KMS-11 (cell line): Measurements from ENCODE around the gene CCDC9.

Source experiments
- H2AFZ ChIP-seq: fragments of 200-600 bp; sonication (generic); 2 replicates; pipeline ENCODE4 v1.6.1; 2016; ENCODE audit warnings: antibody characterized with exemption, mixed run types, low read depth
- H3K27ac ChIP-seq: fragments of 200-600 bp; sonication (generic); 2 replicates; pipeline ENCODE4 v1.6.1; 2016; ENCODE audit warnings: mild to moderate bottlenecking, mixed run types
- H3K27me3 ChIP-seq: fragments of 200-600 bp; sonication (generic); 2 replicates; pipeline ENCODE4 v1.6.1; 2017; ENCODE audit warnings: mild to moderate bottlenecking, low read depth, mixed run types, moderate library complexity; ENCODE audit not compliant: insufficient read depth
- H3K36me3 ChIP-seq: fragments of 200-600 bp; sonication (generic); 2 replicates; pipeline ENCODE4 v1.6.1; 2017; ENCODE audit warnings: mild to moderate bottlenecking, mixed run types; ENCODE audit not compliant: insufficient read depth
- H3K4me1 ChIP-seq: fragments of 200-600 bp; sonication (generic); 2 replicates; pipeline ENCODE4 v1.6.1; 2016; ENCODE audit warnings: mild to moderate bottlenecking, low read depth, mixed run types; ENCODE audit not compliant: poor library complexity, severe bottlenecking
- H3K4me2 ChIP-seq: fragments of 200-600 bp; sonication (generic); 2 replicates; pipeline ENCODE4 v1.7.0; 2016; ENCODE audit warnings: mild to moderate bottlenecking, mixed run types
- H3K4me3 ChIP-seq: fragments of 200-600 bp; sonication (generic); IDR thresholded peaks from 2 replicates; pipeline ENCODE4 v1.6.1; 2017; ENCODE audit warnings: low read depth, low read length, mixed read lengths; ENCODE audit not compliant: insufficient read depth
- H3K79me2 ChIP-seq: fragments of 200-600 bp; sonication (generic); 2 replicates; pipeline ENCODE4 v1.6.1; 2016; ENCODE audit warnings: low read depth, mixed run types; ENCODE audit not compliant: insufficient read depth
- H3K9ac ChIP-seq: fragments of 200-600 bp; sonication (generic); 2 replicates; pipeline ENCODE4 v1.6.1; 2016; ENCODE audit warnings: mild to moderate bottlenecking, mixed run types
- H4K20me1 ChIP-seq: fragments of 200-600 bp; sonication (generic); 2 replicates; pipeline ENCODE4 v1.6.1; 2016; ENCODE audit warnings: mild to moderate bottlenecking, mixed run types; ENCODE audit not compliant: insufficient read depth
- CTCF ChIP-seq: fragments of 200-600 bp; sonication (generic); conservative IDR thresholded peaks from 2 replicates; pipeline ENCODE4 v1.6.1; 2017; ENCODE audit warnings: low read depth, mild to moderate bottlenecking, antibody characterized with exemption, low read length, moderate library complexity, mixed read lengths

The CCDC9 gene

GRCh38 chr19:47309608-47310007 is 53.3 kb downstream of the CCDC9 start, which contains the start of gene C5AR1:
Gene C5AR1 (plus strand): TSS chr19:47309861. CDS start chr19:47309896, 35 bp downstream.
- TF ChIP-seq CTCF = no peak
- H3K4me3 ChIP-seq = no peak within 1 kb of the TSS
- no peaks in the 10 kb centered on the region for H4K20me1 ChIP-seq
- no peaks in the 10 kb centered on the region for H3K36me3 ChIP-seq
- H3K4me1 ChIP-seq = peaks cover 11% of the 10 kb centered on the region
- H3K79me2 ChIP-seq = no peaks in the 10 kb centered on the region
- H3K9ac ChIP-seq = no peak within 1 kb of the TSS
- H2AFZ ChIP-seq = no peak within 1 kb of the TSS
- H3K27me3 ChIP-seq = peaks cover 69% of the 10 kb centered on the region
- H3K4me2 ChIP-seq = no peak within 1 kb of the TSS
- H3K27ac ChIP-seq = no peak within 1 kb of the TSS

- Histone ChIP-seq H3K9ac (no peak overlapping the region), H2AFZ (no peak overlapping the region), H3K79me2 (no peaks in the 10 kb centered on the region), H3K27ac (no peak overlapping the region), H3K4me1 (peaks cover 8% of the 10 kb centered on the region), H3K36me3 (no peaks in the 10 kb centered on the region), H3K4me3 (no peak overlapping the region), H4K20me1 (no peaks in the 10 kb centered on the region), H3K4me2 (no peak overlapping the region), H3K27me3 (peaks cover 76% of the 10 kb centered on the region)
- TF ChIP-seq CTCF = no peak
These were observed 54.0 kb downstream of the CCDC9 start for GRCh38 chr19:47310323-47310722.

GRCh38 chr19:47310819-47311218 is 54.5 kb downstream of the CCDC9 start:
- Histone ChIP-seq H3K79me2 (no peaks in the 10 kb centered on the region), H2AFZ (no peak overlapping the region), H3K4me1 (peaks cover 7% of the 10 kb centered on the region), H3K36me3 (no peaks in the 10 kb centered on the region), H3K27ac (no peak overlapping the region), H4K20me1 (no peaks in the 10 kb centered on the region), H3K4me3 (no peak overlapping the region), H3K27me3 (peaks cover 80% of the 10 kb centered on the region), H3K4me2 (no peak overlapping the region), H3K9ac (no peak overlapping the region)
- no peak for TF ChIP-seq CTCF

- Histone ChIP-seq H3K79me2 (no peaks in the 10 kb centered on the region), H2AFZ (no peak overlapping the region), H3K36me3 (no peaks in the 10 kb centered on the region), H3K4me1 (peaks cover 7% of the 10 kb centered on the region), H3K4me2 (no peak overlapping the region), H3K4me3 (no peak overlapping the region), H4K20me1 (no peaks in the 10 kb centered on the region), H3K27me3 (peaks cover 75% of the 10 kb centered on the region), H3K27ac (no peak overlapping the region), H3K9ac (no peak overlapping the region)
- TF ChIP-seq CTCF = no peak
These were observed 56.2 kb downstream of the CCDC9 start for GRCh38 chr19:47312366-47313006.
